ENCODE measurements around the gene DHX34.
A peak's percentile ranks its signal among the peaks of the same experiment; 100 is the strongest.

The DHX34 gene

GRCh38 chr19:47417107-47417745, 68.1 kb downstream of the DHX34 start:
- H3K4me3 ChIP-seq (ENCODE audit: low read depth, low read length), result no peak overlapping the region

GRCh38 chr19:47417746-47418691, 68.9 kb downstream of the DHX34 start:
- peak overlapping the region; percentile 55 for H3K4me3 ChIP-seq (ENCODE audit: low read depth, low read length)

- H3K4me3 ChIP-seq (ENCODE audit: low read depth, low read length), result peak overlapping the region; percentile 55
Observed at GRCh38 chr19:47418692-47419029, 69.5 kb downstream of the DHX34 start.

GRCh38 chr19:47419030-47419783, 70.1 kb downstream of the DHX34 start, which contains the start of gene MEIS3:
MEIS3 (minus strand) TSS chr19:47419527; CDS start chr19:47419081, 446 bp downstream.
- peak within 1 kb of the TSS; percentile 55 for H3K4me3 ChIP-seq (ENCODE audit: low read depth, low read length)

GRCh38 chr19:47419789-47420188, 70.7 kb downstream of the DHX34 start:
- H3K4me3 ChIP-seq (ENCODE audit: low read depth, low read length), result no peak overlapping the region

- no peak overlapping the region for H3K4me3 ChIP-seq (ENCODE audit: low read depth, low read length)
Observed at GRCh38 chr19:47421244-47421786, 72.2 kb downstream of the DHX34 start.

- no peak overlapping the region for H3K4me3 ChIP-seq (ENCODE audit: low read depth, low read length)
Observed at GRCh38 chr19:47421844-47422395, 72.8 kb downstream of the DHX34 start.

GRCh38 chr19:47422417-47423163, 73.5 kb downstream of the DHX34 start:
- H3K4me3 ChIP-seq (ENCODE audit: low read depth, low read length), result no peak overlapping the region

- no peak overlapping the region for H3K4me3 ChIP-seq (ENCODE audit: low read depth, low read length)
Observed at GRCh38 chr19:47423203-47423882, 74.2 kb downstream of the DHX34 start.

GRCh38 chr19:47427241-47428176, 78.4 kb downstream of the DHX34 start:
- H3K4me3 ChIP-seq (ENCODE audit: low read depth, low read length), result peak overlapping the region; percentile 8

- H3K4me3 ChIP-seq (ENCODE audit: low read depth, low read length), result peak overlapping the region; percentile 8
Observed at GRCh38 chr19:47428177-47428894, 79.2 kb downstream of the DHX34 start.

- peak overlapping the region; percentile 13 for H3K4me3 ChIP-seq (ENCODE audit: low read depth, low read length)
Observed at GRCh38 chr19:47429140-47429793, 80.2 kb downstream of the DHX34 start.

- peak overlapping the region; percentile 5 for H3K4me3 ChIP-seq (ENCODE audit: low read depth, low read length)
Observed at GRCh38 chr19:47430041-47430802, 81.1 kb downstream of the DHX34 start.

GRCh38 chr19:47432091-47432490, 83.0 kb downstream of the DHX34 start:
- no peak overlapping the region for H3K4me3 ChIP-seq (ENCODE audit: low read depth, low read length)
